GM12878 (cell line): ENCODE results near the gene LRRC53.

ENCODE experiments used
- CTCF ChIP-seq, 3 experiments: IDR thresholded peaks in 2 of 3; conservative IDR thresholded peaks in 1 of 3; 2 replicates each; pipeline ENCODE4 v1.5.1; 2011; ENCODE audit warnings: low read depth in 3 of 3, low read length in 3 of 3, mild to moderate bottlenecking in 3 of 3, control low read depth in 2 of 3, moderate library complexity in 2 of 3, inconsistent platforms in 1 of 3, mixed read lengths in 1 of 3; ENCODE audit not compliant: control insufficient read depth in 2 of 3, insufficient read depth in 1 of 3; ENCODE audit errors: extremely low read depth in 1 of 3
- FOS ChIP-seq: IDR thresholded peaks from 3 replicates; pipeline ENCODE4 v1.6.1; 2011; ENCODE audit warnings: borderline replicate concordance; ENCODE audit not compliant: insufficient read length; ENCODE audit errors: extremely low read depth
- JUND ChIP-seq: IDR thresholded peaks from 2 replicates; pipeline ENCODE4 v1.6.1; 2012; ENCODE audit warnings: low read depth, mild to moderate bottlenecking, low read length, improper control_type of control experiment, moderate library complexity
- KDM1A ChIP-seq: fragments of 200-600 bp; sonication (generic); IDR thresholded peaks from 2 replicates; pipeline ENCODE4 v1.6.1; 2016; ENCODE audit warnings: borderline replicate concordance
- POLR2A ChIP-seq: IDR thresholded peaks from 2 replicates; pipeline ENCODE4 v1.6.1; 2011; ENCODE audit warnings: low read depth, mild to moderate bottlenecking, low read length

DNA sequence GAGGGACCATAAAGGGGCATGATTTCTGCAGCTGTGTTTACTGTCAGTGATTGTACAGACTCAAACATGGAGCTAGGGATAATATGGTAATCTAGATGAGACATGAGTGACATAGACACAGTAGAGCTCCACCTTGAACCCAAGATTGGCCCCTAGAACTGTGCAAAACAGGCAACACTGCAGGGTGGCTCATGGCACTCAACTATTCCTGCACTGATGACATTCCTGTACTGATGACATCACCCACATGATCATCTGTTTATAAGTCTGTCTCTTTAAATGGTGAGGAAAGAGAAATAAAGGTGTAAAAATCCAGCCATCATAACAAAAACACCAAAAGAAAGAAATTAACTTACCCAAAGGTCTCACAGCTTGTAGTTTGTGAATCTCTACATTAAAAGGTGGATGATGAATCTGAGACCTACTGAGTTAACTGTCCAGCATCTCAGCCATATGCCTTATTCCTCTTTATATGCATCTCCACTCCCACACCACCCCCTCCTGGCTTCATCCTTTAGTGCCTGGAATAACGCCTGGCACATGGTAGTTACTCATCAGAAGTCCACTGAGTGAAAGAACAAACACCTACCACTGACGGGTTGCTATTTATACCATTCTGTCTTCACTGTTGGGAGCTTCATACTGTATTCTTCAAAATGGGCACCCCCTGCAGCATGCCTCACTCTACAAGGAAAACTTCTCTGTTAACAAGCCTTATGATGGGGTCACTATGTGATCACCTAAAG, at the start of gene LRRC53:
- no peak for TF ChIP-seq KDM1A
- no peak for TF ChIP-seq CTCF (IDR thresholded peaks at IDR 0.05 in 2 of 3, conservative IDR thresholded peaks at IDR 0.05 in 1 of 3; ENCODE audit: control insufficient read depth in 2 of 3, extremely low read depth in 1 of 3, insufficient read depth in 1 of 3, low read depth in 3 of 3, low read length in 3 of 3)
- no peak for TF ChIP-seq JUND
- no peak for TF ChIP-seq POLR2A
- TF ChIP-seq FOS, result no peak
